BLaER1 treated with 17β-estradiol and CSF1 and Interleukin-3, amounts not matched to agents 10 nM and 100 nM (cell line): ENCODE data around the gene SARNP.
A peak's percentile ranks its signal among the peaks of the same experiment; 100 is the strongest.
"Not testable (repeated sequence)": the region's sequence is repeated elsewhere in the genome, so short reads cannot be mapped to it uniquely, and the experiment has no call there.

ENCODE experiments used
- H3K27ac ChIP-seq, 11 experiments: shearing (Covaris generic); formaldehyde crosslinking; 2 replicates each; pipeline ENCODE4 v1.8.1; 2022
- H3K27me3 ChIP-seq, 11 experiments: shearing (Covaris generic); formaldehyde crosslinking; 2 replicates each; pipeline ENCODE4 v1.8.1; 2022
- H3K36me3 ChIP-seq, 11 experiments: shearing (Covaris generic); formaldehyde crosslinking; 2 replicates each; pipeline ENCODE4 v1.8.1; 2022
- H3K4me1 ChIP-seq, 10 experiments: shearing (Covaris generic); formaldehyde crosslinking; 2 replicates each; pipeline ENCODE4 v1.8.1; 2022
- H3K4me2 ChIP-seq, 11 experiments: shearing (Covaris generic); formaldehyde crosslinking; 2 replicates each; pipeline ENCODE4 v1.8.1; 2022
- H3K4me3 ChIP-seq, 10 experiments: shearing (Covaris generic); formaldehyde crosslinking; 2 replicates each; pipeline ENCODE4 v1.8.1; 2022
- H3K9ac ChIP-seq, 11 experiments: shearing (Covaris generic); formaldehyde crosslinking; 2 replicates each; pipeline ENCODE4 v1.8.1; 2022
- H3K9me3 ChIP-seq, 11 experiments: shearing (Covaris generic); formaldehyde crosslinking; replicated peaks in 1 of 11; 2 replicates each; pipeline ENCODE4 v1.8.1; 2022
- H4K20me1 ChIP-seq, 11 experiments: shearing (Covaris generic); formaldehyde crosslinking; 2 replicates each; pipeline ENCODE4 v1.8.1; 2022
- Cebpa-rat ChIP-seq, 11 experiments: shearing (Covaris generic); IDR thresholded peaks; 2 replicates each; pipeline ENCODE4 v1.8.1; 2022

The SARNP gene

DNA sequence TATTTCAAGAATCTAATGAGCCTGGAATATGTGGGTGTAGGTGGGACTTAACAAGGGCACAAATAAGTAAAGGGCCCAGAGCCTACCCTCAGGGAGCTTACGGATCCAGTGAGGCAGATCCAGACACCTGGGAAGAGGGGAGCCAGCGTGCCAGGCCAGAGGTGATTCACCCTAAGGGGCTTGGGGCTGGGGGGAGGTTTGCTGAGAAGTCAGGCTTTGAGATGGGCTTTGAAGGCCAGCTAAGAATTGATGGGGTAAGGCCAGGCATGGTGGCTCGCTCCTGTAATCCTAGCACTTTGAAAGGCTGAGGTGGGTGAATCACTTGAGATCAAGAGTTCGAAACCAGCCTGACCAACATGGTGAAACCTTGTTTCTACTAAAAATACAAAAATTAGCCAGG is 25.9 kb upstream of the SARNP start:
- H3K27ac ChIP-seq: peak overlapping the region in 3 of 11 experiments; percentile 37 to 71 (median 60); a peak in 5 of 22 replicates
- H3K4me3 ChIP-seq: no peak overlapping the region
- H3K4me1 ChIP-seq: peaks cover 6 to 78% (median 48%) of the 10 kb centered on the region in 10 experiments; a peak in 19 of 20 replicates
- peaks cover 0 to 18% (median 0%) of the 10 kb centered on the region in 11 experiments; a peak in 2 of 22 replicates for H3K36me3 ChIP-seq
- H3K9me3 ChIP-seq: peaks cover 0 to 6% (median 0%) of the 10 kb centered on the region in 11 experiments; a peak in 1 of 22 replicates
- TF ChIP-seq Cebpa-rat (IDR thresholded peaks at IDR 0.05): no peak
- peak overlapping the region in 7 of 11 experiments; percentile 63 to 94 (median 82); a peak in 11 of 22 replicates for H3K4me2 ChIP-seq
- no peaks in the 10 kb centered on the region for H4K20me1 ChIP-seq
- no peaks in the 10 kb centered on the region for H3K27me3 ChIP-seq
- 0 out of 22 replicates have a peak overlapping the region, but pooled peaks of 1 of the 11 experiments have one; percentile 69 for H3K9ac ChIP-seq

GRCh38 chr12:55842681-55843429 is 25.3 kb upstream of the SARNP start, which contains the start of gene MMP19:
Gene MMP19, minus strand, starts transcription at chr12:55842936. Its CDS starts 106 bp downstream, at chr12:55842830.
- Histone ChIP-seq H4K20me1 (no peaks in the 10 kb centered on the region), H3K36me3 (peaks cover 0 to 24% (median 0%) of the 10 kb centered on the region in 11 experiments; a peak in 2 of 22 replicates), H3K4me3 (peak within 1 kb of the TSS in 5 of 10 experiments; percentile 27 to 61 (median 53); a peak in 9 of 20 replicates), H3K4me1 (peaks cover 6 to 74% (median 44%) of the 10 kb centered on the region in 10 experiments; a peak in 19 of 20 replicates), H3K4me2 (peak within 1 kb of the TSS in 10 of 11 experiments; percentile 21 to 94 (median 75); a peak in 17 of 22 replicates), H3K27me3 (no peaks in the 10 kb centered on the region), H3K9ac (peak within 1 kb of the TSS in 7 of 11 experiments; percentile 23 to 77 (median 60); a peak in 11 of 22 replicates), H3K9me3 (peaks cover 0 to 6% (median 0%) of the 10 kb centered on the region in 11 experiments; a peak in 1 of 22 replicates), H3K27ac (peak within 1 kb of the TSS in 7 of 11 experiments; percentile 19 to 71 (median 57); a peak in 12 of 22 replicates)
- peak in 10 of 11 experiments; percentile 18 to 85 (median 58); a peak in 12 of 22 replicates for TF ChIP-seq Cebpa-rat (IDR thresholded peaks at IDR 0.05)

- Histone ChIP-seq H3K9me3 (peaks cover 0 to 6% (median 0%) of the 10 kb centered on the region in 11 experiments; a peak in 1 of 22 replicates), H4K20me1 (no peaks in the 10 kb centered on the region), H3K27ac (no peak overlapping the region), H3K36me3 (peaks cover 0 to 37% (median 0%) of the 10 kb centered on the region in 11 experiments; a peak in 2 of 22 replicates), H3K4me3 (peak overlapping the region in 1 of 10 experiments; percentile 53; a peak in 1 of 20 replicates), H3K9ac (no peak overlapping the region), H3K4me2 (peak overlapping the region; percentile 13 to 94 (median 51)), H3K4me1 (peaks cover 6 to 63% (median 29%) of the 10 kb centered on the region in 10 experiments; a peak in 19 of 20 replicates), H3K27me3 (no peaks in the 10 kb centered on the region)
- no peak for TF ChIP-seq Cebpa-rat (IDR thresholded peaks at IDR 0.05)
Measured at GRCh38 chr12:55840581-55841351, 23.2 kb upstream of the SARNP start.

- no peak overlapping the region for H3K27ac ChIP-seq
- H3K9ac ChIP-seq: no peak overlapping the region
- no peak overlapping the region for H3K4me3 ChIP-seq
- no peak for TF ChIP-seq Cebpa-rat (IDR thresholded peaks at IDR 0.05)
- no peaks in the 10 kb centered on the region for H4K20me1 ChIP-seq
- H3K4me2 ChIP-seq: no peak overlapping the region
- H3K27me3 ChIP-seq: no peaks in the 10 kb centered on the region
- H3K4me1 ChIP-seq: peaks cover 6 to 54% (median 23%) of the 10 kb centered on the region in 10 experiments; a peak in 18 of 20 replicates
- peaks cover 0 to 37% (median 0%) of the 10 kb centered on the region in 11 experiments; a peak in 2 of 22 replicates for H3K36me3 ChIP-seq
- peaks cover 0 to 6% (median 0%) of the 10 kb centered on the region in 11 experiments; a peak in 1 of 22 replicates for H3K9me3 ChIP-seq
Measured at GRCh38 chr12:55839345-55840140, 22.0 kb upstream of the SARNP start.

GRCh38 chr12:55838361-55838760 is 20.8 kb upstream of the SARNP start:
- Histone ChIP-seq H3K9me3 (peaks cover 0 to 6% (median 0%) of the 10 kb centered on the region in 11 experiments; a peak in 1 of 22 replicates), H4K20me1 (no peaks in the 10 kb centered on the region), H3K27ac (no peak overlapping the region), H3K36me3 (peaks cover 0 to 37% (median 0%) of the 10 kb centered on the region in 11 experiments; a peak in 2 of 22 replicates), H3K4me3 (no peak overlapping the region), H3K4me1 (peaks cover 6 to 43% (median 22%) of the 10 kb centered on the region in 10 experiments; a peak in 18 of 20 replicates), H3K9ac (no peak overlapping the region), H3K4me2 (no peak overlapping the region), H3K27me3 (no peaks in the 10 kb centered on the region)
- no peak for TF ChIP-seq Cebpa-rat (IDR thresholded peaks at IDR 0.05)

DNA sequence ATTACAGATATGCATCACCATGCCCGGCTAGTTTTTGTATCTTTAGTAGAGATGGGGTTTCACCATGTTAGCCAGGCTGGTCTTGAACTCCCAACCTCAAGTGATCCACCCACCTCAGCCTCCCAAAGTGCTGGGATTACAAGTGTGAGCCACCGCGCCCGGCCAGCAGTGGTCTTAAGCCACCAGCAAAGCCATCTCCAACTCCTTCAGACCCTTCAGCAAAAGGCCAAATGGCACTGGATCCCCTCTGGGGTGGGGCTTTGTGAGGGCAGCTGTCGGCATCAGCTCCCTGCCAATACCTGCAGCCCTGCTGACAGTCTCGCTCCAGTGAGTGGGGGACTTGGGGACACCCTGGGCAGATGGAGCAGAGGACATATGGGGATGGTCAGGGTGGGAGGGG is 16.9 kb upstream of the SARNP start:
- not testable (repeated sequence) for H3K27ac ChIP-seq, H3K27me3 ChIP-seq
- H3K36me3 ChIP-seq: peaks cover 0 to 28% (median 0%) of the 10 kb centered on the region in 11 experiments; a peak in 2 of 22 replicates

GRCh38 chr12:55833056-55833455 is 15.5 kb upstream of the SARNP start:
- peaks cover 25 to 44% (median 29%) of the 10 kb centered on the region in 10 experiments for H3K4me1 ChIP-seq
- no peak overlapping the region for H3K4me3 ChIP-seq
- no peak overlapping the region for H3K9ac ChIP-seq
- H3K27me3 ChIP-seq: no peaks in the 10 kb centered on the region; a peak in 1 of 22 replicates
- no peak overlapping the region for H3K27ac ChIP-seq
- peaks cover 0 to 16% (median 3%) of the 10 kb centered on the region in 11 experiments; a peak in 13 of 22 replicates for H3K36me3 ChIP-seq
- no peaks in the 10 kb centered on the region for H3K9me3 ChIP-seq
- TF ChIP-seq Cebpa-rat (IDR thresholded peaks at IDR 0.05): no peak
- H3K4me2 ChIP-seq: no peak overlapping the region
- no peaks in the 10 kb centered on the region for H4K20me1 ChIP-seq

More for the DNA sequence above, 16.9 kb upstream of the SARNP start:
- not testable (repeated sequence) for H4K20me1 ChIP-seq, H3K9me3 ChIP-seq, H3K4me2 ChIP-seq, H3K4me3 ChIP-seq, H3K9ac ChIP-seq
- H3K4me1 ChIP-seq: peaks cover 16 to 35% (median 20%) of the 10 kb centered on the region in 10 experiments

- H3K27ac ChIP-seq: peak overlapping the region in 2 of 11 experiments; percentile 20 to 89; a peak in 3 of 22 replicates
- H3K9me3 ChIP-seq: no peaks in the 10 kb centered on the region
- peak overlapping the region in 9 of 11 experiments; percentile 83 to 93 (median 88); a peak in 14 of 22 replicates for H3K9ac ChIP-seq
- H3K4me2 ChIP-seq: peak overlapping the region; percentile 83 to 99 (median 95)
- no peak for TF ChIP-seq Cebpa-rat (IDR thresholded peaks at IDR 0.05)
- no peaks in the 10 kb centered on the region; a peak in 1 of 22 replicates for H3K27me3 ChIP-seq
- peaks cover 0 to 21% (median 14%) of the 10 kb centered on the region in 11 experiments; a peak in 14 of 22 replicates for H3K36me3 ChIP-seq
- H3K4me1 ChIP-seq: peaks cover 41 to 58% (median 45%) of the 10 kb centered on the region in 10 experiments
- H4K20me1 ChIP-seq: no peaks in the 10 kb centered on the region; a peak in 1 of 22 replicates
- peak overlapping the region; percentile 78 to 95 (median 90); a peak in 17 of 20 replicates for H3K4me3 ChIP-seq
Measured at GRCh38 chr12:55831447-55831815, 13.9 kb upstream of the SARNP start.
